ENCODE measurements around the gene PCDH9.

- TF ChIP-seq CTCF (IDR thresholded peaks at IDR 0.05) (no peak), POLR2A (IDR thresholded peaks at IDR 0.05) (no peak)
Observed at GRCh38 chr13:66509175-66509574, 721.0 kb downstream of the PCDH9 start.
